Keratinocyte (primary cell): Measurements from ENCODE around the gene ZFYVE9. TPM values are rescaled to one million over a fixed set of nuclear protein-coding genes. Genes with fewer than 3 reads are reported as not detected.

Experiments used
- DNase-seq: peaks from one replicate; pipeline ENCODE4 v3.0.0-alpha.2; 2011; ENCODE audit warnings: low read depth, missing footprints, low spot score
- FAIRE-seq: peaks from 2 replicates; lab custom pipeline; 2011; peaks lifted over from hg19 to GRCh38; lab: Jason Lieb, UNC
- H2AFZ ChIP-seq: 2 replicates; pipeline ENCODE4 v1.6.0; 2012; ENCODE audit warnings: low read length, control low read depth, inconsistent platforms; ENCODE audit not compliant: control insufficient read depth
- H3K27ac ChIP-seq: 2 replicates; pipeline ENCODE4 v1.5.1; 2011; ENCODE audit warnings: low read length; ENCODE audit not compliant: control insufficient read depth, insufficient read depth
- H3K27me3 ChIP-seq: 3 replicates; pipeline ENCODE4 v1.6.0; 2011; ENCODE audit warnings: low read length; ENCODE audit not compliant: control insufficient read depth, insufficient read depth; ENCODE audit errors: extremely low read depth
- H3K36me3 ChIP-seq, 2 experiments: 2 replicates in 1 of 2; 3 replicates in 1 of 2; pipeline ENCODE4 v1.5.1; 2011; ENCODE audit warnings: low read length in 2 of 2, mild to moderate bottlenecking in 1 of 2; ENCODE audit not compliant: control insufficient read depth in 2 of 2, insufficient read depth in 2 of 2; ENCODE audit errors: extremely low read depth in 1 of 2
- H3K4me1 ChIP-seq: 3 replicates; pipeline ENCODE4 v1.5.1; 2011; ENCODE audit warnings: low read length; ENCODE audit not compliant: control insufficient read depth, insufficient read depth; ENCODE audit errors: extremely low read depth
- H3K4me2 ChIP-seq: 3 replicates; pipeline ENCODE4 v1.6.0; 2011; ENCODE audit warnings: low read depth, low read length; ENCODE audit not compliant: control insufficient read depth, insufficient read depth; ENCODE audit errors: extremely low read depth
- H3K4me3 ChIP-seq, 3 experiments: fragments of 200-600 bp in 1 of 3; sonication (generic) in 1 of 3; 2 replicates in 2 of 3; 3 replicates in 1 of 3; pipeline ENCODE4 v1.5.1; 2011 to 2016; ENCODE audit warnings: low read length in 3 of 3, mild to moderate bottlenecking in 3 of 3, control low read depth in 2 of 3, inconsistent platforms in 1 of 3, low read depth in 1 of 3, mixed read lengths in 1 of 3, mixed run types in 1 of 3, moderate library complexity in 1 of 3; ENCODE audit not compliant: control insufficient read depth in 2 of 3, insufficient read depth in 2 of 3; ENCODE audit errors: extremely low read depth in 1 of 3
- H3K79me2 ChIP-seq: 2 replicates; pipeline ENCODE4 v1.6.0; 2012; ENCODE audit warnings: low read length; ENCODE audit not compliant: control insufficient read depth, insufficient read depth
- H3K9ac ChIP-seq: 3 replicates; pipeline ENCODE4 v1.6.0; 2011; ENCODE audit warnings: low read length; ENCODE audit not compliant: control insufficient read depth, insufficient read depth; ENCODE audit errors: extremely low read depth
- H3K9me1 ChIP-seq: 3 replicates; pipeline ENCODE4 v1.6.0; 2011; ENCODE audit warnings: low read length; ENCODE audit not compliant: control insufficient read depth, insufficient read depth; ENCODE audit errors: extremely low read depth
- H3K9me3 ChIP-seq: 2 replicates; pipeline ENCODE4 v1.5.1; 2012; ENCODE audit warnings: low read depth, low read length; ENCODE audit not compliant: control insufficient read depth
- H4K20me1 ChIP-seq: 3 replicates; pipeline ENCODE4 v1.6.0; 2011; ENCODE audit warnings: low read length; ENCODE audit not compliant: control insufficient read depth, insufficient read depth; ENCODE audit errors: extremely low read depth
- CTCF ChIP-seq, 3 experiments: IDR thresholded peaks in 1 of 3; conservative IDR thresholded peaks in 1 of 3; optimal IDR thresholded peaks in 1 of 3; 2 replicates in 2 of 3; 3 replicates in 1 of 3; pipeline versions ENCODE3 to v1.5.1; 2011; ENCODE audit warnings: low read length in 3 of 3, mild to moderate bottlenecking in 3 of 3, moderate library complexity in 2 of 3, control low read depth in 1 of 3, inconsistent platforms in 1 of 3; ENCODE audit not compliant: insufficient read depth in 2 of 3; ENCODE audit errors: extremely low read depth in 1 of 3
- EZH2 ChIP-seq: IDR thresholded peaks from one replicate; pipeline ENCODE4 v1.6.1; 2012; ENCODE audit warnings: inconsistent platforms, mild to moderate bottlenecking, low read length, moderate library complexity
- dilution Hi-C: fragments of 300-500 bp; cut with MboI; formaldehyde crosslinking; loops from one replicate; pipeline ENCODE4 v1.7.0; 2020; ENCODE audit warnings: low sequenced_read_pairs; ENCODE audit not compliant: extremely low pct_ligation_motif_present
- polyA plus RNA-seq, 5 experiments: library from polyadenylated mRNA; depleted of rRNA in 3 of 5; stranded (reverse) in 3 of 5; stranded (forward) in 1 of 5; unstranded in 1 of 5; fragments of >200 nt; gene quantifications; 1 replicate in 1 of 5; 2 replicates in 3 of 5; 3 replicates in 1 of 5; pipeline versions ENCODE4 v1.2.1 to v1.2.3, GENCODE V29; 2011 to 2012; ENCODE audit warnings: missing spikeins in 2 of 5, low read depth in 1 of 5, low replicate concordance in 1 of 5

ZFYVE9 gene
- polyA plus RNA-seq, 1 donor (not counting 4 experiments of a cell fraction or from before 2014, with no cell fraction given) = 27.7 TPM

GRCh38 chr1:52306227-52307006, 164.5 kb downstream of the ZFYVE9 start:
- H4K20me1 ChIP-seq = no peaks in the 10 kb centered on the region
- H3K36me3 ChIP-seq = peaks cover 0 to 12% of the 10 kb centered on the region in 2 experiments
- H2AFZ ChIP-seq = no peak overlapping the region
- no peak for TF ChIP-seq CTCF (optimal IDR thresholded peaks at IDR 0.05 in 1 of 3, IDR thresholded peaks at IDR 0.05 in 1 of 3, conservative IDR thresholded peaks at IDR 0.05 in 1 of 3; ENCODE audit: extremely low read depth in 1 of 3, insufficient read depth in 2 of 3, low read length in 3 of 3)
- dilution Hi-C loops = no loop called here
- no peak overlapping the region for H3K4me2 ChIP-seq
- no peak overlapping the region for H3K4me3 ChIP-seq
- no peaks in the 10 kb centered on the region for H3K27me3 ChIP-seq
- no peaks in the 10 kb centered on the region for H3K9me3 ChIP-seq
- no peak overlapping the region for H3K9ac ChIP-seq
- no peaks in the 10 kb centered on the region for H3K4me1 ChIP-seq
- no peak for DNase-seq
- H3K79me2 ChIP-seq = no peaks in the 10 kb centered on the region
- no peak for FAIRE-seq
- no peaks in the 10 kb centered on the region for H3K9me1 ChIP-seq
- H3K27ac ChIP-seq = no peak overlapping the region

GRCh38 chr1:52321061-52321460, 179.2 kb downstream of the ZFYVE9 start:
- no peak for TF ChIP-seq CTCF (optimal IDR thresholded peaks at IDR 0.05 in 1 of 3, IDR thresholded peaks at IDR 0.05 in 1 of 3, conservative IDR thresholded peaks at IDR 0.05 in 1 of 3; ENCODE audit: extremely low read depth in 1 of 3, insufficient read depth in 2 of 3, low read length in 3 of 3)
- TF ChIP-seq EZH2 = no peak
- FAIRE-seq (no peak), DNase-seq (no peak)
- Histone ChIP-seq H3K9me1 (no peaks in the 10 kb centered on the region), H3K4me1 (no peaks in the 10 kb centered on the region), H3K9ac (no peak overlapping the region), H3K27ac (no peak overlapping the region), H3K79me2 (no peaks in the 10 kb centered on the region), H3K27me3 (no peaks in the 10 kb centered on the region), H2AFZ (no peak overlapping the region), H3K36me3 (no peaks in the 10 kb centered on the region), H3K4me2 (no peak overlapping the region), H3K9me3 (no peaks in the 10 kb centered on the region), H4K20me1 (no peaks in the 10 kb centered on the region), H3K4me3 (no peak overlapping the region)
- dilution Hi-C loops = no loop called here
